ENCODE results near the gene KIF6. TPM values are rescaled to one million over a fixed set of nuclear protein-coding genes. Genes with fewer than 3 reads are reported as not detected.

KIF6 gene
- total and polyA plus RNA-seq, 2 of the 8 experiments (the other 6 are each of a cell fraction or from before 2014, with no cell fraction given), result 0.53 to 0.65 TPM

DNA sequence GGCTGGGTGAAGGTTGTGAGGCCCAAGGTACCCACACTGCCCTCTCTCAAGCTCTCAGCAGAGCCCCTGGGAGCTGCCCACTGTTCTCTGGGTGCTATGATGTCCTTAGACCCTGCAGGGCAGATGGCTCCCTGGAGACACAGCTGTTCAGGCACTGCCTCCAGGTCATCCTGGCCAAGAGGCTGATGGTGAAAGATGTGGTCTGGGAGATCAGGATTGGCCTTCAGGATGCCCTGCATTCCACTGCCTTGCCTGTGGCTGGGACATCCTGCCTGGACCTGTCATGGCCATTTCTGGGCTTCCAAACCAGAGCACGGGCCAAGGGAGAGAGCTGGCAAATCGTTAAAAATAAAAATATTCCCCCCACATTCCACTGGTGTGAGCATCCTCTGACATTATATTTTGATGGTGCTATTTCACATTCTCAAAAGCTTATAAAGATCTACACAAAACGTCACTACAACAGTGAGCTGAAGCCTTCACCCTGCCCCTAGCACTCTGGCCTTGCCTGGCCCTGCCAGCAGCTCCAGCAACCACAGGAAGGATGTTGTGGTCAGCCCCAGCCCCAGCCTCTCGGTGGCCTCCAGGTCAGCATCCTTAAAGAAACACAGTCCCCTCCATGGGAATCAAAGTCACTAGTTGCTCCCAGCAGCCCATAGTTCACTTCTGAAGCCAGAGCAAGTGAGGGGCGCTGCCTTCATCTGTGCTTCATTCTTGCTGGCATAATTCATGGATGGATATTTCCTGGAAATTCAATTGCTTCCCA is 389.2 kb downstream of the KIF6 start:
- no peaks in the 10 kb centered on the region for H3K23me2 ChIP-seq (ENCODE audit: low read depth, low read length)
- H4K20me1 ChIP-seq (replicated peaks in 1 of 2; ENCODE audit: control insufficient read depth in 1 of 2, insufficient read depth in 2 of 2, low read length in 2 of 2), result no peaks in the 10 kb centered on the region
- H3K79me2 ChIP-seq (ENCODE audit: control insufficient read depth in 1 of 2, insufficient read depth in 2 of 2, low read length in 2 of 2), result no peaks in the 10 kb centered on the region
- H3K23ac ChIP-seq (ENCODE audit: insufficient read length), result no peak overlapping the region
- no peak overlapping the region for H3K27ac ChIP-seq (ENCODE audit: low read depth, low read length)
- DNase-seq (ENCODE audit: low read depth in 1 of 2, low spot score in 2 of 2) (no peak), FAIRE-seq (no peak)
- ChIA-PET POLR2A (ENCODE audit: partially characterized antibody) (no interaction called here), CTCF (ENCODE audit: partially characterized antibody) (interaction anchor here (1.1 to 2.5 kb wide), 6 partner anchors 11 to 235 kb away, joined by 3 to 9 read pairs (median 6); partner anchors contain the start of genes KCNK16 and KCNK17)
- TF ChIP-seq CEBPB (IDR thresholded peaks at IDR 0.05; ENCODE audit: low read depth, low read length) (no peak), BACH1 (IDR thresholded peaks at IDR 0.05; ENCODE audit: low read length) (no peak), KDM5A (IDR thresholded peaks at IDR 0.05; ENCODE audit: low read length) (no peak), POU5F1 (IDR thresholded peaks at IDR 0.05; ENCODE audit: low read depth, low read length) (no peak), SIN3A (conservative IDR thresholded peaks at IDR 0.05 in 1 of 2, IDR thresholded peaks at IDR 0.05 in 1 of 2; ENCODE audit: low read depth in 1 of 2, low read length in 2 of 2) (no peak), TCF12 (IDR thresholded peaks at IDR 0.05; ENCODE audit: low read depth, low read length) (no peak), NANOG (IDR thresholded peaks at IDR 0.05; ENCODE audit: insufficient read depth, low read depth, low read length, poor library complexity, severe bottlenecking) (no peak), HDAC2 (IDR thresholded peaks at IDR 0.05; ENCODE audit: borderline replicate concordance in 1 of 2, low read depth in 2 of 2, low read length in 2 of 2) (no peak)
- H2BK15ac ChIP-seq (ENCODE audit: low read length), result no peak overlapping the region
- H4K5ac ChIP-seq (ENCODE audit: insufficient read length, low read depth, low read length), result no peak overlapping the region
- H2AFZ ChIP-seq (ENCODE audit: low read length), result no peak overlapping the region
- no peak overlapping the region for H2BK20ac ChIP-seq (ENCODE audit: low read length)
- no peak overlapping the region for H3K4me2 ChIP-seq (ENCODE audit: insufficient read depth in 1 of 2, low read depth in 2 of 2, low read length in 2 of 2)
- no peaks in the 10 kb centered on the region for H3K36me3 ChIP-seq (ENCODE audit: control insufficient read depth in 2 of 4, insufficient read depth in 4 of 4, low read length in 3 of 4)
- H4K91ac ChIP-seq (replicated peaks; ENCODE audit: insufficient read length, low read length), result no peak overlapping the region
- no peaks in the 10 kb centered on the region for H3K79me1 ChIP-seq (ENCODE audit: low read depth, low read length)
- no peak overlapping the region for H2BK12ac ChIP-seq (ENCODE audit: low read depth, low read length)
- WGBS, 2 experiments (ENCODE audit: extremely low coverage in 1 of 2, insufficient coverage in 1 of 2, insufficient read length in 1 of 2, insufficient replicate concordance in 2 of 2, low coverage in 1 of 2, low lambda C conversion rate in 2 of 2, missing lambda C conversion rate in 1 of 2), result 77% methylated on average over 5 of the region's 5 CpGs; no CpG with 5 or more reads in 1 of the 2 experiments
- no peak overlapping the region for H4K8ac ChIP-seq (ENCODE audit: extremely low read depth, insufficient read depth, low read length)
- H3K4ac ChIP-seq (replicated peaks; ENCODE audit: insufficient read length, low read depth, low read length), result no peak overlapping the region
- H3K56ac ChIP-seq (replicated peaks; ENCODE audit: insufficient read length, low read depth, low read length), result no peak overlapping the region
- no peak overlapping the region for H3K14ac ChIP-seq (ENCODE audit: insufficient read length)
- no peaks in the 10 kb centered on the region; a peak in 1 of 7 replicates for H3K27me3 ChIP-seq (replicated peaks in 1 of 4; ENCODE audit: control insufficient read depth in 3 of 4, extremely low read depth in 1 of 4, insufficient read depth in 3 of 4, low read length in 3 of 4)
- H3K9me3 ChIP-seq (ENCODE audit: insufficient read depth in 2 of 2, low read depth in 1 of 2, low read length in 1 of 2), result no peaks in the 10 kb centered on the region
- H3K4me3 ChIP-seq (ENCODE audit: extremely low read depth in 1 of 4, insufficient read depth in 2 of 4, low read depth in 3 of 4, low read length in 4 of 4), result no peak overlapping the region
- no peak overlapping the region for H2BK5ac ChIP-seq (ENCODE audit: low read depth, low read length)
- H3K4me1 ChIP-seq (replicated peaks in 1 of 4; ENCODE audit: control insufficient read depth in 3 of 4, insufficient read depth in 4 of 4, low read length in 3 of 4), result peaks cover 0 to 7% (median 0%) of the 10 kb centered on the region in 4 experiments; a peak in 4 of 7 replicates
- H2BK120ac ChIP-seq (replicated peaks; ENCODE audit: low read depth, low read length), result no peak overlapping the region
- no peak overlapping the region for H3K9ac ChIP-seq (replicated peaks in 1 of 4; ENCODE audit: extremely low read depth in 1 of 4, low read depth in 3 of 4, low read length in 3 of 4)
- no peak overlapping the region for H3K18ac ChIP-seq (ENCODE audit: extremely low read depth, low read length)
- H2AK5ac ChIP-seq (ENCODE audit: low read depth, low read length), result no peak overlapping the region; the same call in 1 of the 2 replicates

Data from H1 (cell line).